ENCODE measurements around the gene FCHSD2.

FCHSD2 gene

DNA sequence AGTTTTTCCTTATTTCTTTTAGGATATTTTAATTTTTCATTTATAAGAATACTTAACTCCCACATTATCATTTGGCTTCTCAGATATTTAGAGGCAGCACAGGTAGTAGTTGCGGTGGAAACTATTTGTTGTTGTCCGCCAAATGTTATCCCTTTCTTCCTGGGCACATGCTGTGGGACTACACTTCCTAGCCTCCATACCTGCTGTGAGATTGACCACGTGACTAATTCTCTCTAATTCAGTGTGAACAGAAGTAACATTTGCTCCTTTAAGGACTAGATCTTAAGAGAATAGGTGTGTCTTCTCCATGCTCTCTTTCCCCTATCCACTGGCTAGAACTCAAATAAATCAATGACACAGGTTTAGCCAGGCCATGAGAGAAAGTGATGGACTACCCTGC, 191.4 kb downstream of the FCHSD2 start:
- no peak for DNase-seq

DNA sequence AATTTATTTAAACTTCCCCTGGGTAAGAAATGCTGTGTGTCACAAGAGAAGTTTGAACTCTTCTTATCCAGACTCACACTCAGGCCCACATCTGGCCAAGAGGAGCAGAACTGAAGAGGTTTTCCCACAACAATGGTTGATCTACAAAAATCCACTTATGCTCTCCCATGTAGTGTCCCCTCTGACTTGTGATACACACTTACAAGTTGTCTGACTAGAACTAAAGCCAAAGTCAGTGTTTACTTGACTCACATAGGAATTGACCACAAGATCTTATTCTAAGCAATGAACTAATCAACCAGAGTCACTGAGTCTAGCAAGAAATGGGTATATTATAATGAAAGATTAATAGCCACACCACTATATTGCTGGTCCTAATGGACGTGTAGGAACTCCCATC, 194.9 kb downstream of the FCHSD2 start:
- peaks cover 15% of the 10 kb centered on the region for H3K36me3 Mint-ChIP-seq (ENCODE audit: low read depth)
- H3K4me3 Mint-ChIP-seq, result no peak overlapping the region
- TF ChIP-seq, protein P1, sequence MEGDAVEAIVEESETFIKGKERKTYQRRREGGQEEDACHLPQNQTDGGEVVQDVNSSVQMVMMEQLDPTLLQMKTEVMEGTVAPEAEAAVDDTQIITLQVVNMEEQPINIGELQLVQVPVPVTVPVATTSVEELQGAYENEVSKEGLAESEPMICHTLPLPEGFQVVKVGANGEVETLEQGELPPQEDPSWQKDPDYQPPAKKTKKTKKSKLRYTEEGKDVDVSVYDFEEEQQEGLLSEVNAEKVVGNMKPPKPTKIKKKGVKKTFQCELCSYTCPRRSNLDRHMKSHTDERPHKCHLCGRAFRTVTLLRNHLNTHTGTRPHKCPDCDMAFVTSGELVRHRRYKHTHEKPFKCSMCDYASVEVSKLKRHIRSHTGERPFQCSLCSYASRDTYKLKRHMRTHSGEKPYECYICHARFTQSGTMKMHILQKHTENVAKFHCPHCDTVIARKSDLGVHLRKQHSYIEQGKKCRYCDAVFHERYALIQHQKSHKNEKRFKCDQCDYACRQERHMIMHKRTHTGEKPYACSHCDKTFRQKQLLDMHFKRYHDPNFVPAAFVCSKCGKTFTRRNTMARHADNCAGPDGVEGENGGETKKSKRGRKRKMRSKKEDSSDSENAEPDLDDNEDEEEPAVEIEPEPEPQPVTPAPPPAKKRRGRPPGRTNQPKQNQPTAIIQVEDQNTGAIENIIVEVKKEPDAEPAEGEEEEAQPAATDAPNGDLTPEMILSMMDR (IDR thresholded peaks at IDR 0.05), result no peak
- peaks cover 2% of the 10 kb centered on the region for H3K27me3 Mint-ChIP-seq (ENCODE audit: low read depth, poor library complexity)
- DNase-seq, result no peak
- peaks cover 5% of the 10 kb centered on the region for H3K9me3 Mint-ChIP-seq
- no peak overlapping the region for H3K27ac Mint-ChIP-seq
- no peaks in the 10 kb centered on the region for H3K4me1 Mint-ChIP-seq

More for the DNA sequence above, 191.4 kb downstream of the FCHSD2 start:
- Mint-ChIP-seq H3K27me3 (ENCODE audit: low read depth, poor library complexity) (peaks cover 3% of the 10 kb centered on the region), H3K4me1 (peaks cover 8% of the 10 kb centered on the region), H3K27ac (no peak overlapping the region), H3K4me3 (no peak overlapping the region), H3K36me3 (ENCODE audit: low read depth) (peaks cover 14% of the 10 kb centered on the region), H3K9me3 (no peaks in the 10 kb centered on the region)
- TF ChIP-seq, protein P1 (IDR thresholded peaks at IDR 0.05), result no peak

DNA sequence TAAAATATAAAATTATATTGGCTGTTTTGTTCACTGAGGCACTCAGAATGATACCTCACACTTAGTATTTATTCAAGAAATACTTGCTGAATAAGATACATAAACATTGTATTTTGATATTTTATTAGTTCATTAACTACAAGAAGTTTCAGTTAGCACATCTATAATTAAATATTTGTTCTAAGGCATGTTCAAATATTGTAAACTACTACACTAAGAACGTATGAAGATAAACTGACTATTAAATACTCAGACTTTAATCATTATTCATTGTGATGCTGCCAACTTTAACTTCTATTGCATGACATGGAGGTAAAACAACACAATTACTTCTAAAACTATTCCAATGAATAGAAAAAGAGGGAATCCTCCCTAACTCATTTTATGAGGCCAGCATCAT, 198.5 kb downstream of the FCHSD2 start:
- H3K27ac Mint-ChIP-seq, result no peak overlapping the region
- H3K4me1 Mint-ChIP-seq, result no peaks in the 10 kb centered on the region
- peaks cover 5% of the 10 kb centered on the region for H3K36me3 Mint-ChIP-seq (ENCODE audit: low read depth)
- H3K9me3 Mint-ChIP-seq, result peaks cover 5% of the 10 kb centered on the region
- H3K4me3 Mint-ChIP-seq, result no peak overlapping the region
- H3K27me3 Mint-ChIP-seq (ENCODE audit: low read depth, poor library complexity), result no peaks in the 10 kb centered on the region
- no peak for DNase-seq
- TF ChIP-seq, protein P1 (IDR thresholded peaks at IDR 0.05), result no peak

DNA sequence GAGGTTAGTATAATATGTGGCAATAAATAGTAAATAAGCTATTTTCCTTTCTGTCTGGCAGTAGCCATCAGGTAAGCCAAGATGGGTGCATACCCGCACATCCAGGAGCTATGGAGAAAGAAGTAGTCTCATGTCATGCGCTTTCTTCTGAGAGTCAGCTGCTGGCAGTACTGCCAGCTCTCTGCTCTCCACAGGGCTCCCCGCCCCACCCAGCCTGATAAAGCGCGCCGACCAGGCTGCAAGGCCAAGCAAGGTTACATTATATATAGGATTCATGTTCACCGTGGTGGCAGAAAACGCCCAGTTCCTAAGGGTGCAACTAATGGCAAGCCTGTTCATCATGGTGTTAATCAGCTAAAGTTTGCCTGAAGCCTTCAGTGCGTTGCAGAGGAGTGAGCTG, 201.7 kb downstream of the FCHSD2 start:
- Mint-ChIP-seq H3K36me3 (ENCODE audit: low read depth) (peaks cover 5% of the 10 kb centered on the region), H3K4me1 (no peaks in the 10 kb centered on the region), H3K27me3 (ENCODE audit: low read depth, poor library complexity) (no peaks in the 10 kb centered on the region), H3K9me3 (peaks cover 5% of the 10 kb centered on the region), H3K4me3 (no peak overlapping the region), H3K27ac (no peak overlapping the region)
- DNase-seq, result no peak
- TF ChIP-seq, protein P1 (IDR thresholded peaks at IDR 0.05), result no peak

DNA sequence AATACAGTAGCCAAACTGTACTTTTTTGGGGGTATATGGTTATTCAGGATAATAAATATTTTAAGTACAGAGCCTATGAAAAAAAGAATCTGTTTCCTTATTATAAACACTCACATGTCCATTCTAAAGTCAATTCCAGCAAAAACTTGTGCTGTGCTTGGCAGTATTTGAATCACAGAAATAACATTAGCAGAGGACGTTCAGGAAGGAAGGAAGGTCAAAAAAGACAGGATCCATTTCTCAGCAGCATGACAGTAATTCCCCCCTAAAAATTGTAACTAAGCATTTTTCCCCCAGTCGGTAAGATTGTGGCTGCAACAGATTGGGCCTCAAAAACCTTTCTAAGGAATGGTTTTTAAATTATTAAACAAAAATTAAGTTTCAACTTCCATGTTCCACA, 203.1 kb downstream of the FCHSD2 start:
- Mint-ChIP-seq H3K27ac (no peak overlapping the region), H3K4me3 (no peak overlapping the region), H3K9me3 (no peaks in the 10 kb centered on the region), H3K27me3 (ENCODE audit: low read depth, poor library complexity) (no peaks in the 10 kb centered on the region), H3K36me3 (ENCODE audit: low read depth) (peaks cover 5% of the 10 kb centered on the region), H3K4me1 (no peaks in the 10 kb centered on the region)
- TF ChIP-seq, protein P1 (IDR thresholded peaks at IDR 0.05), result no peak
- no peak for DNase-seq

DNA sequence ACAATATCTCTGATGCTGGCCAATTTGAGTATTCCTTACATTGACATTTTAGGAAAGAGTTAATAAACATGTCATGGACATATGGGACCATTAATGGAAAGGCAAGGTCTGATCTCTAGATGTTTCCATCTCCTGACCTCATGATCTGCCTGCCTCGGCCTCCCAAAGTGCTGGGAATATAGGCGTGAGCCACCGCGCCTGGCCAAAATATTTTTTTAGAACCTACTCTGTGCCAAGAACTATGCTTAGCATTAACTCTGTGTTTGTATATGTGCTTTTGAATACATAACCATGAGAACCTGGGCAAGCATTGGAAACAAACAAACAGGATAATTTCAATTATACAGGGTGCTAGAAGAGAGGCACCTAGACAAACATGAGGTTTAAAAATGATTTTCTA, 204.7 kb downstream of the FCHSD2 start:
- Mint-ChIP-seq H3K9me3 (no peaks in the 10 kb centered on the region), H3K27ac (no peak overlapping the region), H3K4me1 (no peaks in the 10 kb centered on the region), H3K27me3 (ENCODE audit: low read depth, poor library complexity) (no peaks in the 10 kb centered on the region), H3K4me3 (no peak overlapping the region), H3K36me3 (ENCODE audit: low read depth) (peaks cover 5% of the 10 kb centered on the region)
- TF ChIP-seq, protein P1 (IDR thresholded peaks at IDR 0.05), result no peak
- DNase-seq, result no peak

Measured in nephron progenitor cell (in vitro differentiated cells).